ENCODE measurements around the gene CAPN12.
"Not testable (repeated sequence)": the region's sequence is repeated elsewhere in the genome, so short reads cannot be mapped to it uniquely, and the experiment has no call there.

CAPN12 gene

DNA sequence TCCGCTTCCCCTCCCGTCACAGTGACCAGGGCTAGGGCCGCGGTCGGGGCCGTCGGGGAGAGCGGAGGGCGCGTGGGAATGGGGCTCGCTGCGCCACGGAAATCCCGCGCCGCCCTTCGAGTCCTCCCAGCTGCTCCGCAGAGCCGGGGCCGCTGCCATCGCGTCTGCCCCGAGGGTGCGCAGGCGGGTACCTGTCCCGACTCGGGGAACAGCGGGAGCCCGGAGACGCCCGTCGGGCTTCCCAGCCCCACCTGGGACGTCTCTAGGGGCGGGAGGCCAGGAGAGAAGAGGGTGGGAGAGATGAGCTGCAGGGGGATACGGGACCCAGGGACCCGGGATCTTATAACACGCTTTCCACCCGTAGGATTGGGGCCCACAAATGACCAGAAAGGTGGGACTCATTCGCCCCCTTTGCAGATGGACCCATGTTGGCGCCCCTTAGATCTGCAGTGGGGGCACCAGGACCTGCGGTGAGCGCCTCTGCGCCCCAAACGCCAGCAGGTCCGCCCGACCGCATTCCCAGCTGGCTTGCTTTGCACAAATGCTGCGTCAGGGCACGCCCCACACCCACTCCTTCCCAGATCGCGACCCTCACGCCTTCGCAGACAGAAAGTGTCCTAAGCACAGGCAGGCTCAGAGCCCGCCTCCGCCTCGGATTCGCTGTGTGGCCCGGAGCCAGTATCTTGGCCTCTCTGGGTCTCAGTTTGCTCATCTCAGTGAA lies 26.1 kb upstream of the CAPN12 start:
- DNase-seq, result not testable (repeated sequence)

DNA sequence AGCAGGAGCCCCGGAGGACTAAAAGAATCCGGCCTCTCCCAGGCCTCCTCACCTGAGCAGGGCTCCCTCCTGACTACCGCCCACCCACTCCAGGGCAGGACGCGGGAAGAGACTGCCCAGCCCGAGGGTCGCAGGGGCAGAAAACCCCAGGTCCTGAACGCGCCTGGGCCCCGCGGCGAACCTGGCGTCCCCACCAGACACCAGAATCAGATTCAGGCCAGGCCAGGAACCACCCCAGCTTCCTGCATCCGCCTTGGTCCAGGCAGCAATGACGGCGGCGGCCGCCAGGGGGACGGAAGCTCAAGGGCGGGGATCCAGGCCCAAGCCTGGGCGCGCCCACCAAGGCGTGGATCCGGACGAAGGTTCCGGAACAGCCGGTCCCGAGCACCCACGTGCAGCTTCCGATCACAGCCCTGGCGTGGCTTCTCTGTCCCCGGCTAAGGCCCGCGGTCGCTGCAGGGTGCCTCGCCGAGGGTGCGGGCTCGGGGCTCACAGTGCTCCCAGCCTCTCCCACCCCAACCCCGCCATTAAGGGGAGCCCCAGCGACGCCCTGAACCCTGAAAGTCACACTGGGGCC lies 25.4 kb upstream of the CAPN12 start:
- peak; percentile 43 for DNase-seq

DNA sequence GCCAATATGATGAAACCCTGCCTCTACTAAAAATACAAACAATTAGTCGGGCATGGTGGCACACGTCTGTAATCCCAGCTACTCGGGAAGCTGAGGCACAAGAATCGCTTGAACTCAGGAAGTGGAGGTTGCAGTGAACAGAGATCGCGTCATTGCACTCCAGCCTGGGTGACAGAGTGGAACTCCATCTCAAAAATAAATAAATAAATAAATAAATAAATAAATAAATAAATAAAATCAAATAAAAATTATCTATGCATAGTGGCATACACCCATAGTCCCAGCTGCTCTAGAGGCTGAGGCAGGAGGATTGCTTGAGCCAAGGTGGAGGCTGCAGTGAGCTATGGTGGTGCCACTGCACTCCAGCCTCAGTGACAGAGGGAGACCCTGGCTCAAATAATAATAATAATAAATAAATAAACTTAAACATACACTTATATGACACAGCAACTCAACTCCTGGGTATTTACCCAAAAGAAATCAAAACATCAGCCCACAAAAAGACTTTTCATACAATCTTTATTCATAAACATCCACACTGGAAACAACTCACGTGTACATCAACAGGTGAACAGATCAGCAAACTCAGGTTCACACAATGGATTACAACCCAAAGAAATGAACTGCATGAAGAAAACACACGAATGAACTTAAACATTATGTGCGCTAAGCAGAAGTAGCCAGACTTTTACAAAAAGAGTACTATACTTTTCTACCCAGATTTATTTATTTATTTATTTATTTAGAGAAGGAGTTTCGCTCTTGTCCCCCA lies 22.2 kb upstream of the CAPN12 start:
- no peak for DNase-seq

DNA sequence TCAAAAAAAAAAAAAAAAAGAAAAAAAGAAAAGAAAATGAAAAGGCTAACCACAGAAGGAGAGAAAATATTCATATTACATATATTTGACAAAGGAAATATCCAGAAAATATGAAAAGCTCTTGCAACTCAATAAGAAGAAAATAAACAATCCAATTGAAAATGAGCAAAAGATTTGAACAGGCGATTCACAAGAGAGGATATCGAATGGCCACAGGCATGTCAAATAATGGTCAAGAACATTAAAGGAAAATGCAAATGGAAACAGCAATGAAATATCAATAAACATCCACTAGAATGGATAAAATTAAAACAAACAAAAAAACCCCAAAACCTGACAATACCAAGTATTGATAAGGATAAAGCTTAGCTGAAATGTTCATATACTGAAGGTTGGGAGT lies 20.9 kb upstream of the CAPN12 start:
- no peak for DNase-seq

DNA sequence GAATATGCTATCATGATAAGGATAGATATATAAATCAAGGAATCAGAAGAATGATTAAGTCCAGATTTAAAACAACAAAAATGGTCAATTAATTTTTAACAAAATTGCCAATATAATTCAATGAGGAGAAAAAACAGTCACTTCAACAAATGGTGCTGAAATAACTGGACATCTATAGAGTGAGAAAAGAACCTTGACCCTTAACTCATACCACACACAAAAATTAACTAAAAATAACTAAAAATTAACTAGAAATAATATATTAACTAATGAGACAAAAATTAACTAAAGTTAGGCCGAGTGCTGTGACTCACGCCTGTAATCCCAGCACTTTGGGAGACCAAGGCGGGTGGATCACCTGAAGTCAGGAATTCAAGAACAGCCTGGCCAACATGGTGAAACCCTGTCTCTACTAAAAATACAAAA lies 19.5 kb upstream of the CAPN12 start:
- DNase-seq, result no peak

DNA sequence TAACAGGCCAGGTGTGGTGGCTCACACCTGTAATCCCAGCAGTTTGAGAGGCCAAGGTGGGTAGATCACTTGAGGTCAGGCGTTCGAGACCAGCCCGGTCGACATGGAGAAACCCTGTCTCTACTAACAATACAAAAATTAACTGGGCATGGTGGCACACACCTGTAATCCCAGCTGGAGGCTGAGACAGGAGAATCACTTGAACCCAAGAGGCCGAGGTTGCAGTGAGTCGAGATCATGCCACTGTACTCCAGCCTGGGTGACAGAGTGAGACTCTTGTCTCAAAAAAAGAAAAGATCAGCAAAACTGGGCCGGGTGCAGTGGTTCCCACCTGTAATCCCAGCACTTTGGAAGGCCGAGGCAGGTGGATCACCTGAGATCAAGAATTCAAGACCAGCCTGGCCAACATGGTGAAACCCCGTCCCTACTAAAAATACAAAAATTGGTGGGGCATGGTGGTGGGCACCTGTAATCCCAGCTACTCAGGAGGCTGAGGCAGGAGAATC lies 17.7 kb upstream of the CAPN12 start:
- not testable (repeated sequence) for DNase-seq

DNA sequence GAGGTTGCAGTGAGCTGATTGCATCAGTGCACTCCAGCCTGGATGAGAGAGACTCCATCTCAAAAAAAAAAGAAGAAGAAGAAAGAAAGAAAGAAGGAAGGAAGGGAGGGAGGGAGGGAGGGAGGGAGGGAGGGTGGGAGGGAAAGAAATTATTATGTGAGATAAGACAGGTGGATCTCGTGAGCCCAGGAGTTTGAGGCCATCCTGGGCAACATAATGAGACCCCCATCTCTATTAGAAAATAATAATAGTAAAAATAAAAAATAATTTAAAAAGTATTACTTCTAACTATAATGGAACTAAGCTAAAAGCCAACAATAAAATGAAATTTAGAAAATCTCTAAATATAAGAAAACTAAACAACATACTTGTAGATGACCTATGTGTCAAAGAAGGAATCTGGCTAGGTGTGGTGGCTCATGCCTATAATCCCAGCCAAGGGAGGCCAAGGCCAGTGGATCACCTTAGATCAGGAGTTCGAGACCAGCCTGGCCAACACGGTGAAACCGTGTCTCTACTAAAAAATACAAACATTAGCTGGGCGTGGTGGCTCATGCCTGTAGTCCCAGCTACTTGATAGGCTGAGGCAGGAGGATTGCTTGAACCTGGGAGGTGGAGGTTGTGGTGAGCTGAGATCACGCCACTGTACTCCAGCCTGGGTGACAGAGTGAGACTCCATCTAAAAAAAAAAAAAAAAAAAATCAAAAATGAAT lies 16.7 kb upstream of the CAPN12 start:
- DNase-seq, result not testable (repeated sequence)

DNA sequence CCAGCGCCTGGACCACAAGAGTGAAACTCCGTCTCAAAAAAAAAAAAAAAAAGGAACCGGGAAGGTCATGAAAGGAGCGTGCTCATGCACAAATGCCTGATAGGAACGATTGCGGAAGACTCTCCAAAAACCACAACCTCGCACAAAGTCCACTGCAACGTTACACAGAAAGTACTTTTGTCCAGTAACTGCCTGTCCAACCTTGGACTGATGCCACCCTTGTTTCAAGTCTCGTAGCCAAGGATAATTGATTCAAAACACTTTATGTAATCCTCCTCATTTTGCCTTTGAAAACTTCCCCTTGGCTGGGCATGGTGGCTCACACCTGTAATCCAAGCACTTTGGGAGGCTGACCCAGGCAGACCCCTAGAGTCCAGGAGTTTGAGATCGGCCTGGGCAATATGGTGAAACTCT lies 15.3 kb upstream of the CAPN12 start:
- DNase-seq, result no peak

DNA sequence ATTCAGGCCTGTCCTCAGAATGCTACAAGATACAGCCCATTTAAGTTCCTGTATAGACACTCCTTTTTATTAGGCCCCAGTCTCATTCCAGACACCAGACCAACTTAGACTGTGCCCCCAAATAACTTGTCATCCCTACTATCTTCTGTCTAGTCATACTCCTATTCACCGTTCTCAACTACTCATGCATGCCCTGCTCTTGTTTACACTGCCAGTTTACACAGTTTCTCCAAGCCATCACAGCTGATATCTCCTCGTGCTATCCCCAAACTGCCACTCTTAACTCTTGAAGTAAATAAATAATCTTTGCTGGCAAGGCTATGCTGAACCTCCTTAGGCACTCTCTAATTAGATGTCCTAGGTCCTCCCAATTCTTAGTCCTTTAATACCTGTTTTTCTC lies 9.9 kb upstream of the CAPN12 start:
- DNase-seq, result not testable (repeated sequence)

DNA sequence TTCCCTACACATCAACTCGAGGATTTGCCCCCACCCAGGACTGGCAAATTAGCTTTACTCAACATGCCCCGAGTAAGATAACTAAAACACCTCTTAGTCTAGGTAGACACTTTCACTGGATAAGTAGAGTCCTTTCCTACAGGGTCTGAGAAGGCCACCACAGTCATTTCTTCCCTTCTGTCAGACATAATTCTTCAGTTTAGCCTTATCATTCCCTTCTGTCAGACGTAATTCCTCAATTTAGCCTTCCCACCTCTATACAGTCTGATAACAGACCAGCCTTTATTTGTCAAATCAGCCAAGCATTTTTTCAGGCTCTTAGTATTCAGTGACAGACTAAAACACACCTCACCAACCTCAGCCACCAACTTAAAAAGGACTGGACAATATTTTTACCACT lies 9.5 kb upstream of the CAPN12 start:
- not testable (repeated sequence) for DNase-seq

DNA sequence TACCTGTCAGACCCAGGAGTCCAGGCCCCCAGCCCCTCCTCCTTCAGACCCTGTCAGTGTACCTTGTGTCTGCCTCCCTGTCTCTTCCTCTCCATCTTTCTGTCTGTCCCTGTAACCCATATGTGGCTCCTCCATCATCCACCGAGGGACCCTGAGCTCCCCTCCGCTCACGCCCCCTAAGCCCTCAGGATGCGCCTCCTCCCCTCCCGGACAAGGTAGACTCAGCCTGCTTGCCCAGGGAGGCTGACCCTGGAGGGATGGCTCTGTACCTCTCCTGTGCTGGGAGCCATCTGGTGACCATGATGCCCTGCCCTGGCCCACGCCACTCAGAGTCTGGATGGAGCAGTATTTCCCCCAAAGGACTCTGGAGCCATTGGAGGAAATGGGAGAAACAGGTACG lies 1.0 kb upstream of the CAPN12 start:
- no peak for DNase-seq

DNA sequence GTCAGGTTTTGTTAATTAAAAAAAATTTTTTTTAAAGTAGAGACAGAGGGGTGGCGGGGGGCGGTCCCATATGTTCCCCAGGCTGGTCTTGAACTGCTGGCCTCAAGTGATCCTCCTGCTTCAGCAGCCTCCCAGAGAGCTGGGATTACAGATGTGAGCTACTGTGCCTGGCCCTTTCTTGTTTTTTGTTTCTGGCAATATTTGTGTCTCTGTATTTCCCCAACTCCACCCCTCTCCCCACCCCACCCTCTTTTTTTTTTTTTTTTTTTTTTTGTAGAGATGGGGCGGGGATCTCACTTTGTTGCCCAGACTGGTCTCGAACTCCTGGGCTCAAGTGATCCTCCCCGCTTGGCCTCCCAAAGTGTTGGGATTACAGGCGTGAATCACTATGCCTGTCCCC lies 600 bp upstream of the CAPN12 start:
- no peak for DNase-seq

DNA sequence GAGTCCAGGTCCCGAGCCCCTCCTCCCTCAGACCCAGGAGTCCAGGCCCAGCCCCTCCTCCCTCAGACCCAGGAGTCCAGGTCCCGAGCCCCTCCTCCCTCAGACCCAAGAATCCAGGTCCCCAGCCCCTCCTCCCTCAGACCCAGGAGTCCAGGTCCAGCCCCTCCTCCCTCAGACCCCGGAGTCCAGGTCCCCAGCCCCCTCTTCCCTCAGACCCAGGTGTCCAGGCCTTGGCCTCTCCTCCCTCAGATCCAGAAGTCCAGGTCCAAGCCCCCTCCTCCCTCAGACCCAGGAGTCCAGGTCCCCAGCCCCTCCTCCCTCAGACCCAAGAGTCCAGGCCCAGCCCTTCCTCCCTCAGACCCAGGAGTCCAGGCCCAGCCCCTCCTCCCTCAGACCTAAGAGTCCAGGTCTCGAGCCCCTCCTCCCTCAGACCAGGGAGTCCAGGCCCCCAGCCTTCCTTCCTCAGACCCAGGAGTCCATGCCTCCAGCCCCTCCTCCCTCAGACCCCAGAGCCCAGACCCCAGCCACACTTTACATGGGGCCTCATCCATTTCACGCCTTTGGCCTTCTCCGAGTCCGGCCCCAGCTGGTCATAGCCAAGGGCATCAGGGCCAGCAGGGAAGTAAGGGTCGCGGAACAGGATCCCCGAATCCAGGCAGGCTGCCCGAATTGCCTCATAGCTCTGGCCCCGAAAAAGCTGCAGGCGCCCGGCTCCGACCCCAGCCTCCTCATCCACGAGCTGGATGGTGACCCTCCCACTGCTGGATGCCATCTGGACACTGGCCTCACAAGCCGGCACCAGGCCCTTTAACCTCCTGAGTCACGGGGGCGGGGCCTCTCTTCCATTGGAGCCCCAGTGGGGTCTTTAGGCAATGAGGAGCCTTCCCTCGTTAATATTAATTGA lies 628 bp downstream of the CAPN12 start:
- DNase-seq, result no peak

DNA sequence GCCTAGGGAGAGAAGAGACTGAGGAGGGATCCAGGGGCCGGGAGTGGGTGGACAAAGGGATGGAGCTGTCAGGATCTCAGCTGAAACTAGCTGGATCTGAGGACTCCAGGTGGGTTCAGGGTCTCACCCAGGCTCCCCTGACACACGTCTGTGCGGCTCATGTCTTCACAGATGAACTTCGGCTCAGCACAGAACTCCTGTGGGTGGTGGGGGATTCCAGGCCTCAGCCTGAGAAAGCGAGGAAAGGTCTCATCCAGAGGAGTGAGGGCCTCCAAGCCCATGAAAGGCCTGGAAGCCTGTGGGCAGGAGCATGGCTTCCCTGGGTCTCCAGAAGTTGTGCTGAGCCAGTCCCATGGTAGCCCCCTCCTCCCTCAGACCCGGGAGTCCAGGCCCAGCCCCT lies 1.4 kb downstream of the CAPN12 start:
- DNase-seq, result no peak

DNA sequence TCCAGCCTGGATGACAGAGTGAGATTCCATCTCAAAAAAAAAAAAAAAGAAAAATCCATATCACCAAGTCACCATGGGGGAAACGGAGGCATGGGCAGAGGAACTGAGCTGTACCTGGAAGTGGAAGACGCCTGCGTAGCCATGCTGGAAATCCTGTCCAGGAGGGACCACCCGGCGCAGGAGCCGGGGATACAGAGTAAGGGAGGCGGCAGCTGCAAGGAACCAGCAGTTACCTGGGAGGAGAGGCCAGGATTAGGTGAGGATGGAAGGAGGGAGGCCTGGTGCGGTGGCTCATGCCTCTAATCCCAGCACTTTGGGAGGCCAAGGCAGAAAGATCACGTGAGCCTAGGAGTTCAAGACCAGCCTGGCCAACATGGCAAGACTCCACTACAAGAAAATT lies 2.0 kb downstream of the CAPN12 start:
- no peak for DNase-seq

DNA sequence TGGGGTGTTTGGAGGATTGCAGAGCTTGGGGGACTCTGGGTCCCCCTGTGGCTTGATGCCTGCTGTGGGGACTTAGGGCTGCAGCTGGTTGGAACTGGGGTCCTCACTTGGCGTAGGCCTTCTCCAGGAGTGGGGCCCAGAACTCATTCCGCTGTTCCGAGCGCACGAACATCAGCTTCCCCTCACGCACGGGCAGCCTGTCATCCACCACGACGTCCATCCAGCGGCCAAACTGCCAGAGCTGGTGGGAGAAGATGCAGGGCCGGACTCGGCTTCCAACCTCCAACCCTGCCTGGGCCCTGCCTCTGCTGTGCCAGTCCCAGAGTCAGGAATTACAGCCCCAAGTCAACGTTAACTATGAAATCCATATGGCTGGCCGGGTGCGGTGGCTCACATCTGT lies 2.6 kb downstream of the CAPN12 start:
- DNase-seq, result no peak

DNA sequence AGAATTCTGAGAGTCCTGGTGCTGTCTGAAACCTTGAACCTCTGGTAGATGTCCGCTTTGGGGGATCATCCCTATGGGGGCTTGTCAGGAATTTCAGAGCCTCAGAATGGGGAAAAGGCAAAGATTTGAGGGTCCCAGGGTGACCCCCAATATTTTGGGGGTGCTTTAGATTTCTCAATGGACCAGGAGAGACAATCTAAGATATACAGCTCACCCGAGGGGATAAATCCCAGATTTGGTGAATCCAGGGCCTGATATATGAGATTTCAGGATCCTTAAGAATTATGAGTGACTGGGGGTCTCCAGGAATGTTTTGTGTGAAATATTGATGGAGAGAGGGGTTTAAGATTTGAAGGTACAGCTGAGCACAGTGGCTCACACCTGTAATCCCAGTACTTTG lies 3.3 kb downstream of the CAPN12 start:
- no peak for DNase-seq

DNA sequence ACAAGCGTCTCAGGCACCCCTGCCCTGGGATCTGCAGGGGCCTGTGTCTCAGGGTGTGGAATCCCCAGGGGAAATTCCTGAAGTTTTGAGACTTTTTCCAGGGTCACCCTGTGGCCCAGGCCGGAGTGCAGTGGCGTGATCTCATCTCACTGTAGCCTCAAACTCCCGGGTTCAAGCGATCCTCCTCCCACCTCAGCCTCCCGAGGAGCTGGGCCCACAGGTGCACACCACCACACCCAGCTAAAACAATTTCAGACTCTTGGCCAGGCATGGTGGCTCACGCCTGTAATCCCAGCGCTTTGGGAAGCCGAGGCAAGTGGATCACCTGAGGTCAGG lies 4.0 kb downstream of the CAPN12 start:
- no peak for DNase-seq

DNA sequence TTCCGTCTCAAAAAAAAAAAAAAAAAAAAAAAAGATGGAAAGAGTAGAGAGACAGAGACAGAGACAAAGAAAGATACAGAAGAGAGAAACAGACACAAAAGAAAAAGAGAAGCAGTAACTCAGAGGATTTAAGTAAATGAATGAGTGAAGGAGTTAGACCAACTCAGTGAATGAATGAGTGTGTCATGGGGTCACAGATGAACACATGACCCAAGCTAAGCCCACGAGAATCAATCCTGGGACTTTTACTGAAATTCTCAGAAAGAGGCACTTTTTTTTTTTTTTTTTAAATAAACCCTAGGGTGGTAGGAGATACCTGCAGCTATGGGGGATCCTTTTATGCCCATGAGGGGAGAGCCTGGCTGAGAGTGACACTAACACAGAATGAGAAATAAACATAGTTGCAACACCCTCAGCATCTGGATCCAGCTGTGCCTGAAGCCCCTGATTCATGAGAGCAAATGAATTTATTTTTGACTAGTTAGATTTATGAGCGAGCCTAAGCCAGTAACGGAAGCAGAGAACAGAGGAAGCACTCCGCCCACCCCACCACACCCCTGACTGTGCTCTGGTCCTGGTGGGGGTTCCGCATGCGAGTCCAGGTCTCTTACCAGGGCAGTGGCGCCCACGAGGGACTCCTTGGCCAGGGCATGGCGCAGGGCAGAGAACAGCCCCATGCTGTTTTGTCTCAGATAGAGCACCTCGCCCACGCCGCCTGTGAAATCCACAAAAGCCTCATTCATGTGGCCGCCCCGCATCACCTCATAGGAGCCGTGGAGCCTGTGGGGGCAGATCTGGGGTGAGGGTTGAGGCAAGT lies 4.6 kb downstream of the CAPN12 start:
- no peak for DNase-seq

DNA sequence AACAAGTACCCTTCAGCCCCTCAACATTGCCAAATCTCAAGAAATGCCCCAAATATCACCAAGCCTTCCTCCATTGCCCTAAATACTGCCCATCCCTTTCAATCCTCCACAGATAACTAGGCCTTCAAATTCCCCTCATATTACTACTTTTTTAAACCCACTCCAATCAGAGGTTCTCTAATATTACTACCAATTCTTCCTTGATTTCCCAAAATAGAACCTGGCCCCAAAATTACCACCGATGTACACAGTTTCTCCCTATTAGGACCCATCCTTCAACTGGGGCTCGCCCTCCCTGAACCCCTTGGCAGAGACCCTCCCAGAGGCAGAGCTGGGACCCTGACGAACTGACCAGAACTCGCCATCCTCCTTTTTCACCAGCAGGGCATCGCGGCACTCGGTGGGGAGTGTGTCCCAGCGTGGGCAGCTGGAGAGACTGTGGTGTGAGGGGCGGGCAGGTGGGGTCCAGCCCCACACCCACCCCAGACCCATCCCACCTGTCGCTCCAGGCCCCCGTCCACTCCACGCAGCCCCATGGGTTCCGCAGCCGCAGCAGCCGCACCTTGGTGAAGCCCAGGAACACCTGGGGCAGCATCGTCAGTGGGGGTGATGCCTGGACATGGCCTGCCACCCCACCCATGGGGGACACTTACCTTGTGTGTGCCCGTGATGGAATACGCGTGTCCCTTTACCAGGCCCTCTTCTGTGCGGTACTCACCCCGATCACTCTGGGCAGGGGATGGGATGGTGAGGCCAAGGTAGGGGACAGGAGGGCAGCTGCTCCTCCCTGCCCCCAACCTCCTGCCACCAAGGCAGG lies 6.1 kb downstream of the CAPN12 start:
- DNase-seq, result no peak

Measured in RPMI8226 (cell line).